Measurements from ENCODE around the gene SLC7A5.

SLC7A5 gene

DNA sequence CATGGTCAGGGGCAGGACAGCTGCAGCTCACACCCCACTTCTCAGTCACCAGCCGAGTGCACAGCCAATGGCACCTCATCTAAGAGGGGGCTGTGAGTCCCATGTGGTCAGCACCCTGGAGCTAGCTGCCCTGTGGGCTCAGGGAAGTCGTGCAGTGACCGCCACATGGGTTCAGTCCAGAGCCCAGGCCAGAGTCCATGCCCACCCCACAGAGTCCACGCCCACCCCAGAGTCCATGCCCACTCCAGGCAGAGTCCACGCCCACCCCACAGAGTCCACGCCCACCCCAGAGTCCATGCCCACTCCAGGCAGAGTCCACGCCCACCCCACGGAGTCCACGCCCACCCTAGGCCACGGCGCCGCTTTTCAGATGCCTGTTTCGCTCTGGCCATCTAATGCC, 24.1 kb downstream of the SLC7A5 start:
- DNase-seq = no peak

GRCh38 chr16:87844809-87845208, 24.5 kb downstream of the SLC7A5 start:
- DNase-seq = no peak

DNA sequence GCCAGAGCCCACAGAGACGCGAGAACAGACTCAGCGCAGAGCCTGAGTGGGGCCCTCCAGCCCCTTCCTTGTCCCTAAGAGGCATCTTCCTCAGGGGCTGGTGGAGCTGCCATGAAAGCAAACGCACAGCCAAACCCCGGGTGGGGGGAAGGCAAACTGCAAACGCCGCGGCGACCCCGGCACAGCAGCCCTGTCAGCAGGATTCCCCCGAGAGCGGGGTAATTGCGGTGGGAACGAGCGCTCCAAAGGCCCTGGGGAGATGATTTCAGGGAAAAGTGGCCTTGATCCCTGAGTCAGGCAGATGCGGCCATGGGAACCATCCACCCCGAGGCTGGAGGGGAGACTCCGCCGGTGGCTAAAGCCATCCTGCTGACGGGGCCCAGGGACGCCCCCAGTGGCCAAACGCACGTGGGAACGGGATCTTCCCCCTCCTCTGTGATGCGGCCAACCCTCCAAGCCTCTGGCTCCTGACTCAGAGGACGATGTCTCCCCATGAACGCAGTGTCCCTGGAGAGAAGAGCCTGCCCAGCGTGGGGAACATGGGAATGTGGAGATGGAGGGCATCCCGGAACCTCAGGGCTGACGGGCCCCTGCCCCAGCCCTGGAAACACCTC, 25.1 kb downstream of the SLC7A5 start:
- DNase-seq = no peak

DNA sequence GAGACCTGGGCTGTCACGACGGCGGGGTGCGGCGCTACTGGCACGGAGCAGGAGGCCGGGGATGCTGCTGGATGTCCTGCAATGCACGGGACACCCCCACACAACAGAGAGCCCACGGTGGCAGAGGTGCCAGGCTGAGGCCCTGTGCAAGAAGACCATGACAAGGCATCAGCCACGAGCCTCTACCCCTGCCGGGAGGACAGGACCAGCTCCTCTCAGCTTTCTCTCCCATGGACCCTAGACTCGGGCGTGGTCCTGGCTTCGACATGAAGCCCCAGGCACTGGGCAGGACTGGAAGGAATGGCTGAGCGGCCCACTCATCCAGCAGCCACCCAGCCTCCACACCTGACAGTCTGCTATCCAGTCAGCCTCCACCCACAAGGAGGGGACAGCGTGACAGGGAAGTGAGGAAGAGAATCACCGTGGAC, 25.6 kb downstream of the SLC7A5 start:
- no peak for DNase-seq

DNA sequence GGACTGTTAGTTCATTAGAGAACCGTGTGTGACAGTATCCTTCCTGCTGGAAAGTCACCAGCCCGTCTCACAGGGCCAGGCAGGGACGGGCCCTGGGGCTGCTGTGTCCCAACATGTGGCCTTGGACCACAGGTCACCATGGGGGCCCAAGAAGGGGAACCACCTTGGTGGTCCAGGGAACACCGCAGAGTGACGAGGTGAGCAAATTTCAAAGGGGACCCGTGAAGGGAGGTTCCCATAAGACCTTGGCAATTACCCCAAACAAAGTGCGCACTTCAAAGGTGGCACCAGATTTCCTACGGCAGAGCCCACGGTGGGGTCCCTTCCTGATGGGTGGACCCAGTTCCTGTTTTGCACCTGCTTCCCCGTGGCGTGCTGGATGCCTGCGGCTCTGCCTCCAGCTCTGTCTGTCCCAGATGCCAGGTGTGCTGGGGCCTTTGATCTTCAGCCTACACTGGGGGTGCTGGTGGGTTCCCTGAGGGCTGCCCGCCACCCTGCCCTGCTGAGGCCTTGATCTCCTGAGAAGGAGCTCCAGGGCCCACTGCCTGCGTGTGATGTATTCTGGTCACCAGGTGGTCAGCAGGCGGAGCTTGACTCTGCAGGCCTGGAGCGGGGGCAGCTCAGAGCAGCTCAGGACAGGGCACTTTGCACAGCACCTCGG, 27.0 kb downstream of the SLC7A5 start:
- no peak for DNase-seq

- DNase-seq = no peak
Measured at GRCh38 chr16:87841340-87842208, 27.7 kb downstream of the SLC7A5 start.

- no peak for DNase-seq
Measured at GRCh38 chr16:87840271-87840978, 28.9 kb downstream of the SLC7A5 start.

- no peak for DNase-seq
Measured at GRCh38 chr16:87839542-87840270, 29.6 kb downstream of the SLC7A5 start.

GRCh38 chr16:87838643-87839541, 30.4 kb downstream of the SLC7A5 start:
- no peak for DNase-seq

DNA sequence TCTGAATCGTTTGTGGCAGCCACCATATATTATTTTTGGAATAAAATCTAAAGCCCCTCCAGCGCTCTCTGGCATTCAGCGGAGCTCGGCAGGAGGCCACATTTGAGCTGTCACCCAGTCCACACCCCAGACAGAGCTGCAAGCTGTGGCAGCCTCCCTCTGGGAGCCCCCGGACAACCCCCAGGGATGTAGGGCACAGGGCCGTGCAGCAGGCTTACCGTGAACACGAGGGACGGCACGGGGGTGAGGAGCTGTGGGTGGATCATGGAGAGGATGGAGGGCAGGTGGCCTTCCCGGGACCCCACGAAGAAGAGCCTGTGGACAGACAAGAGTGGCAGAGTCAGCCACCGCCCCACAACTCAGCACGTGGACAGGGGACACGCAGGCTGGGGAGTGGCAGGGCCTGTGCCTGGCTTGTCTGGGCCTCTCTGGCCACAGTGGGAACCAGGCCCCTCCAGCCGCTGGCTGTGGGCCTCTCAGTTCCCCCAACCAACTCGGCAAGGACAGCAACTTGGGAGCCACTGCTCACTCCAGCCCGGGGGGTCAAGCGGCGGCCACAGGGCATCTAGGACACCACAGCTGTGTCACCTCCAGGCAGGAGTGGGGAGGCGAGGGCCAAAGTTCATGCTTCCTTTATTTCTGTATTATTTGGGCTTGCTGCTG, 31.5 kb downstream of the SLC7A5 start:
- DNase-seq = no peak

DNA sequence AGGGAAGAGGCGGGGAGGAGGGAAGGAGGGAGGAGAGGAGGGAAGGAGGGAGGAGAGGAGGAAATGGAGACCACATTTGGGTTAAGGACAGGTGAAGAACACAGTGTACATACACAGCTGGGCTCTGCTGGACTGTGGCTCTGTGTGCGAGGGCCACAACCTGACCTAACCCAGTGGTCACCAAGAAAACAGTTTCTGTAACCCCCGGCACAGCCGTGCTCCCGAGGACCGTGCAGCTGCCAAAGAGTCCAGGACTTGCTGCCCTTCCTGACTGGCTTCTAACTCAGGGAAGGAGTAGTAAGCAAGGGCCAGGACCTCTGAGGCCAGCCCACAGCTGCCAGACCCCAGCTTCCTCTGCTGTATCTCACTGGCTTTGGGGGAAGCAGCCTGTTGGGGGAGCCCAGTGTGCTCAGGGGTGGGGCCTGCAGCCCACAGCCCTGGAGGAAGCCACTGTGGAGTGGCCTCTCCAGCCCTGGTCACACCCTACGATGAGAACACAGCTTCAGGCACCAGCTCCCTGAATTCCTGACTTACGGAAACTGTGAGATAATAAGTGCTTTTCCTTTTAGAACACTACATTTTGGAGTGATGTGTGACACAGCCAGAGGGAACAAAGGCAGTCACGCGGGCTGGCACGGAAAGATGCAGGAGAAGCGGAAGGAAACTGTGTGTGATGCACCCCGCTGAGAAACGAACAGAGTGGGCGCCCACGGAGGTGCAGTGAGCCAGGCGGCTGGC, 32.3 kb downstream of the SLC7A5 start:
- no peak for DNase-seq

- DNase-seq = no peak
Measured at GRCh38 chr16:87836346-87836843, 32.9 kb downstream of the SLC7A5 start.

DNA sequence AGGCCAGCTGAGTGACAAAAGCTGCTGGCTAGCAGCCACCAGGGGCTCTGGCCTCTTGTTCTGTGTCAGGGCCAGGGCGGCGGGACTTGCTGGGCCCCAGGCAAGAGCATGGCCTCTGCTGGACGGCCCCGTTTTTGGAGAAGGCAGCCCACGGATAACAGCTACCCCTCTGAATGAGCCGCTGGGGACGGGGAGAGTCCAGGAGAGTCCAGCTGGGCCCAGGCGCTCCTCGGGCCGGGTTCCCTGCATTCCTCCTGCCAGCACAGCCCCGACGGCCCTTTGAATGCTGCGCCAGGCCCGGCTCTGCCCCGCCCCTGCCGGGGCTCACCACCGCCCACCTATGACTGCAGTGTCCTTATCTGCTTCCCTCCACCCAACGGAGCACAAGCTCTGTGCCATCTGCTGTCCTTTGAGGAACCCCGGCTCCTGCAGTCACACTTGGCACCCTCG, 33.4 kb downstream of the SLC7A5 start:
- no peak for DNase-seq

- no peak for DNase-seq
Measured at GRCh38 chr16:87834668-87835473, 34.4 kb downstream of the SLC7A5 start.

GRCh38 chr16:87834005-87834667, 35.2 kb downstream of the SLC7A5 start:
- no peak for DNase-seq

DNA sequence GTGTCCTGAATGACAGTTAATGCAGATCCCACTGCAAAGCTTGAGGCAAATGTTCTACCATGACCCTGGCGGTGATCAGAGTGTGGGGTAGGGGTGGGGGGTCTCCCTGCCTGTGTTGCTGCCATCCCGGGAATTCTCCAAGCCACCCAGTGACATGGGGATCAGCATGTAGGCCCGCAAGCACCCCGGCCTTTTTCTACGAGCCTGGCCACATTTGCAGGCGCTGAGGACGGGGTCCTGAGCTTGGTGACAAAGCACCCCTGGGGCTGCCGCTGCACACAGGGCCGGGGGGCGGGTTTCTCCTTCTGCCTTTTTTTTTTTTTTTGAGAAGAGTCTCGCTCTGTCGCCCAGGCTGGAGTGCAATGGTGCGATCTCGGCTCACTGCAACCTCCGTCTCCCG, 35.8 kb downstream of the SLC7A5 start:
- DNase-seq = no peak

- no peak for DNase-seq
Measured at GRCh38 chr16:87832741-87833502, 36.4 kb downstream of the SLC7A5 start.

GRCh38 chr16:87832137-87832527, 37.2 kb downstream of the SLC7A5 start:
- DNase-seq = no peak

Measured in effector CD8-positive, alpha-beta T cell (primary cell).